Measurements from ENCODE around the gene MTG2. TPM values are rescaled to one million over a fixed set of nuclear protein-coding genes. Genes with fewer than 3 reads are reported as not detected.

Gene MTG2
- total and polyA plus RNA-seq, 2 of the 8 experiments (the other 6 are each of a cell fraction or from before 2014, with no cell fraction given) = 14.4 to 22.8 TPM

- Histone ChIP-seq H3K79me2 (ENCODE audit: control insufficient read depth in 1 of 2, insufficient read depth in 2 of 2, low read length in 2 of 2) (peaks cover 0 to 78% of the 10 kb centered on the region in 2 experiments; a peak in 3 of 4 replicates), H2BK120ac (replicated peaks; ENCODE audit: low read depth, low read length) (no peak overlapping the region), H3K18ac (ENCODE audit: extremely low read depth, low read length) (no peak overlapping the region), H3K14ac (ENCODE audit: insufficient read length) (no peak overlapping the region), H2BK15ac (ENCODE audit: low read length) (no peak overlapping the region), H3K27me3 (replicated peaks in 1 of 4; ENCODE audit: control insufficient read depth in 3 of 4, extremely low read depth in 1 of 4, insufficient read depth in 3 of 4, low read length in 3 of 4) (no peaks in the 10 kb centered on the region), H3K4me1 (replicated peaks in 1 of 4; ENCODE audit: control insufficient read depth in 3 of 4, insufficient read depth in 4 of 4, low read length in 3 of 4) (peaks cover 0 to 3% (median 0%) of the 10 kb centered on the region in 4 experiments; a peak in 2 of 7 replicates), H3K23ac (ENCODE audit: insufficient read length) (no peak overlapping the region), H3K4me3 (ENCODE audit: extremely low read depth in 1 of 4, insufficient read depth in 2 of 4, low read depth in 3 of 4, low read length in 4 of 4) (no peak overlapping the region), H2BK5ac (ENCODE audit: low read depth, low read length) (no peak overlapping the region), H2BK20ac (ENCODE audit: low read length) (no peak overlapping the region), H4K8ac (ENCODE audit: extremely low read depth, insufficient read depth, low read length) (no peak overlapping the region), H2AFZ (ENCODE audit: low read length) (no peak overlapping the region), H3K9ac (replicated peaks in 1 of 4; ENCODE audit: extremely low read depth in 1 of 4, low read depth in 3 of 4, low read length in 3 of 4) (no peak overlapping the region), H3K4me2 (ENCODE audit: insufficient read depth in 1 of 2, low read depth in 2 of 2, low read length in 2 of 2) (no peak overlapping the region), H3K23me2 (ENCODE audit: low read depth, low read length) (no peaks in the 10 kb centered on the region), H4K5ac (ENCODE audit: insufficient read length, low read depth, low read length) (no peak overlapping the region), H4K91ac (replicated peaks; ENCODE audit: insufficient read length, low read length) (no peak overlapping the region), H2AK5ac (ENCODE audit: low read depth, low read length) (no peak overlapping the region), H2BK12ac (ENCODE audit: low read depth, low read length) (no peak overlapping the region), H3K27ac (ENCODE audit: low read depth, low read length) (no peak overlapping the region), H3K79me1 (ENCODE audit: low read depth, low read length) (peaks cover 27% of the 10 kb centered on the region), H3K9me3 (ENCODE audit: insufficient read depth in 2 of 2, low read depth in 1 of 2, low read length in 1 of 2) (no peaks in the 10 kb centered on the region), H4K20me1 (replicated peaks in 1 of 2; ENCODE audit: control insufficient read depth in 1 of 2, insufficient read depth in 2 of 2, low read length in 2 of 2) (peaks cover 15 to 32% of the 10 kb centered on the region in 2 experiments), H3K4ac (replicated peaks; ENCODE audit: insufficient read length, low read depth, low read length) (no peak overlapping the region), H3K36me3 (ENCODE audit: control insufficient read depth in 2 of 4, insufficient read depth in 4 of 4, low read length in 3 of 4) (no peaks in the 10 kb centered on the region; a peak in 1 of 8 replicates), H3K56ac (replicated peaks; ENCODE audit: insufficient read length, low read depth, low read length) (no peak overlapping the region)
- FAIRE-seq (no peak), DNase-seq (ENCODE audit: low read depth in 1 of 2, low spot score in 2 of 2) (no peak)
- ChIA-PET POLR2A (ENCODE audit: partially characterized antibody) (no interaction called here), CTCF (ENCODE audit: partially characterized antibody) (interaction anchor here (1.1 to 1.5 kb wide), 2 partner anchors 15 to 17 kb away, joined by 3 to 4 read pairs; no protein-coding TSS in a partner anchor)
- TF ChIP-seq GABPA (IDR thresholded peaks at IDR 0.05; ENCODE audit: borderline replicate concordance, insufficient read depth, low read length) (no peak), HDAC2 (IDR thresholded peaks at IDR 0.05; ENCODE audit: borderline replicate concordance in 1 of 2, low read depth in 2 of 2, low read length in 2 of 2) (no peak), SIX5 (IDR thresholded peaks at IDR 0.05; ENCODE audit: low read depth, low read length) (no peak), EP300 (IDR thresholded peaks at IDR 0.05; ENCODE audit: borderline replicate concordance in 1 of 2, low read depth in 2 of 2, low read length in 2 of 2) (no peak)
- WGBS, 2 experiments (ENCODE audit: extremely low coverage in 1 of 2, insufficient coverage in 1 of 2, insufficient read length in 1 of 2, insufficient replicate concordance in 2 of 2, low coverage in 1 of 2, low lambda C conversion rate in 2 of 2, missing lambda C conversion rate in 1 of 2) = 87% methylated on average over 6 of the region's 6 CpGs; no CpG with 5 or more reads in 1 of the 2 experiments
Observed at GRCh38 chr20:62248890-62249560, 66.2 kb downstream of the MTG2 start.
